RKO (cell line): ENCODE results near the gene PTGES2.

Experiments used
- DNase-seq: peaks from one replicate; pipeline ENCODE4 v3.0.0-alpha.2; 2016; ENCODE audit warnings: low spot score

Gene PTGES2

DNA sequence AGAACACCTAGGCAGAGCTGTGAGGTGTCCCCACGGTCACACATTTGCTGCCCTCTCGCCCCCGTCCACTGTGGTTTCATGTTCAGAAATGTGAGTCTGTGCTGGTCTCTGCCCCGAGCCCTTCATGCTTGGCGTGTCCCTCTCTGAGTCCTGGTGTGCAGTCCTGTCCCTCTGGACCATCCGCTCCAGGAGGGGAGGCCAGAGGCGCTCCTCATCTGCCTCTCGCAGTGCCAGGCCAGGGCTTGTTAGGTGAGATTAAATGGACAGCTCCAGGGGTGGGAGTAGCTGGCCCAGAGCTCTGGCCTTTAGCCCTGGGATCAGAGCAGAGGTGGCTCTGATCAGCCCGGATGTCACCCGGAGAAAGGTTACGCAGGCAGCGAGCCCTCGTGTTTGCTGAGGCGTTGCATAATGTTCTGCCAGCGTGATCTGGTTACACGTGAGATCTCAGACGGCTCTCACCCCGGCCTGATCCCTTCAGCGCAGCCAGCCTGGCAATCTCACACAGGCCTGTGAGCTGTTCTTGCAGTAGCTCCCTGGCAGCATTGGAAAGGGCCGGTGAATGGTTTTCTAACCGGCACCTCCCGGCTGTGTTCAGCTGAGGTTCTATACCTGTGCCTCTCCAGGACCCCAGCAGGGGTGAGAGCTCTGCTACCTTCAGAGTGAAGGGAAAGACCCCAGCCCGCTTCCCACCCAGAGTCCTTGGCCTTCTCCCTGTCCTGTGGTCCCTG, 24.5 kb downstream of the PTGES2 start:
- DNase-seq, result no peak

DNA sequence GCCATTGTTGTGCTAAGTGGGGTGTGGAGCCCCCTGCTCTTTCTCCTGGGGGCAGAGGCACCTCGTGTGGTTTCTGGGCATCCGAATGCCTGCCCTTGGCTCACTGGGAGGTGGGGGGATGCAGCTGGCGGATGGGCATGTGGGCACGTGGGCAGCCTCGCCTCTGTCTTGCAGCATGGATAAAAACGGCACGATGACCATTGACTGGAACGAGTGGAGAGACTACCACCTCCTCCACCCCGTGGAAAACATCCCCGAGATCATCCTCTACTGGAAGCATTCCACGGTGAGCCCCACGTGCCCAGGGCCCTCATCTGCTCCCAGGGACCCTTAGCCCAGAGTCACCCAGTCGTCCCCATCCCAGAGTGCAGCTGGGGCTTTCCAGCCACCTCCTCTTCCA, 25.3 kb downstream of the PTGES2 start:
- no peak for DNase-seq

DNA sequence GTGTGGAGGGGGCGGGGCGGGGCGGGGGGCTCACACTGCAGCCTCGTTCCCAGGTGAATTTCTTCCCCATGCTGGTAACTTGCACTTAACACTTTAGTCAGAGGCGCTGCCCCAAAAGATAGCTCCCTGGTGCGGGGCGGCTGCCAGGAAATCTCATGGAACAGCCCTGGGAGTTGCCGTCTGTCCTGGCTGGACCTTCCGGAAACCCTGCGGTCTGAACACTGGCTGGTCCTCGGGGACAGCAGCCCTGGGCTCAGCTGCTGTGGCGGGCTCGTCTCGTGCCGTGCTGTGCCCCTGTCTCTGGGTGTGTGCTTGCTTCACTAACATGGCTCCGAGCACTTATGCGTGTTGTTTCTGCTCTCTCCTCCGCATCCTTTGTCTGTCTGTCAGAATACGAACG, 25.8 kb downstream of the PTGES2 start:
- no peak for DNase-seq

DNA sequence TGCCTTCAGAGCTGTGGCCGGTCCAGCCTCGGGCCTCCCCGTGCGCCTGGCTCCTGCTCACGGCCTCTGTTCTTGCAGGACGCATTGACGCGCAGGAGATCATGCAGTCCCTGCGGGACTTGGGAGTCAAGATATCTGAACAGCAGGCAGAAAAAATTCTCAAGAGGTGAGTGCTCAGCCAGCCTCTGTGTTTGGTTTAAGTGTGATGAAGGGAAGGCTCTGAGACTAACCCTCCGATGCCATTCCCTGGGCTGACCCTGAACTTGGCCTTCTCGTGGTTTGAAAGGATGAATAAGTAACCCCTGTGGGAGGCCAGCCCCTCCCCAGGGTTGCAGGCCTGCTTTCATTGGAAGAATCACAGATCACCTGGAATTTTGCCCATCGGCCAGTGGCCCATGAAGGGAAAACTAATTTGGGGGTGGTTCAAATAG, 26.3 kb downstream of the PTGES2 start:
- no peak for DNase-seq

- no peak for DNase-seq
Measured at GRCh38 chr9:128100581-128100980, 26.9 kb downstream of the PTGES2 start.

GRCh38 chr9:128099932-128100491, 27.5 kb downstream of the PTGES2 start:
- peak; percentile 59 for DNase-seq

- peak; percentile 71 for DNase-seq
Measured at GRCh38 chr9:128099231-128099931, 28.1 kb downstream of the PTGES2 start.

GRCh38 chr9:128098297-128099230, 29.0 kb downstream of the PTGES2 start:
- peak; percentile 100 for DNase-seq

DNA sequence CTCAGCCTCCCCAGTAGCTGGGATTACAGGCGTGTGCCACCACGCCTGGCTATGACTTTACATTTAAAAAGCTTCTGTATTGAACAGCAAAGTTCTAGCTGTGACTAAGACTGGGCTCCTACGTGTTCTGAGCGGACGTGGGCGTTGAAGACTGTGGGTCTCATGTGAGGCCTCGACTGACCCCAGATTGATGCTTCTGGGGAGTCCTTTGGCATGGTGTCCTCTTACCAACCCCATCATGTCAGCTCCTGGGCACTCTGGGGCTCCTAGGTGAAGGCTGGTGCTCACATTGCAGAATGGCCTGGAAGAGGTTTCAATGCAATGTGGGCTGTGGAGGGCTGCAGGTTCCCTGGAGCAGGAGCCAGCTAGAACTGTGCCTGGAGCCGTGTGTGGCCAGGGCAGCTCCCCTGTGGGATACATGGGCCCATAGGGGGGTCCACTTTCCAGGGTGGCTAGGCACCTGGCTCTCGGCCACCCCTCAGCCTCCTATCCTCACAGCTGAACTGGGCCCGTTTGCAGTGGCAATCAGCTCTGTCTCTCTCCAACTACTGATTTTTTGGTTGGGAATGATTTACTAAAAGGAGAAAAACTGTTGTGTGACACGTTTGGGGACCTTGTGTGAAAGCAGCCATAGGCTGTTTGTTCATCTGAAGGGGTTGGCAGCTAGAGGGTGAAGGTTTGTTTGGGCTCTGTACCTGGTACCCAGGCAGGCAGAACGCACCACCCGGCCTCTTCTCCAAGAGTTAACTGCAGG, 29.8 kb downstream of the PTGES2 start:
- DNase-seq, result no peak

- no peak for DNase-seq
Measured at GRCh38 chr9:128096616-128097536, 30.7 kb downstream of the PTGES2 start.

- DNase-seq, result no peak
Measured at GRCh38 chr9:128094950-128095544, 32.5 kb downstream of the PTGES2 start.

GRCh38 chr9:128094166-128094949, 33.2 kb downstream of the PTGES2 start:
- DNase-seq, result peak; percentile 100

GRCh38 chr9:128093011-128093410, 34.5 kb downstream of the PTGES2 start:
- DNase-seq, result no peak

DNA sequence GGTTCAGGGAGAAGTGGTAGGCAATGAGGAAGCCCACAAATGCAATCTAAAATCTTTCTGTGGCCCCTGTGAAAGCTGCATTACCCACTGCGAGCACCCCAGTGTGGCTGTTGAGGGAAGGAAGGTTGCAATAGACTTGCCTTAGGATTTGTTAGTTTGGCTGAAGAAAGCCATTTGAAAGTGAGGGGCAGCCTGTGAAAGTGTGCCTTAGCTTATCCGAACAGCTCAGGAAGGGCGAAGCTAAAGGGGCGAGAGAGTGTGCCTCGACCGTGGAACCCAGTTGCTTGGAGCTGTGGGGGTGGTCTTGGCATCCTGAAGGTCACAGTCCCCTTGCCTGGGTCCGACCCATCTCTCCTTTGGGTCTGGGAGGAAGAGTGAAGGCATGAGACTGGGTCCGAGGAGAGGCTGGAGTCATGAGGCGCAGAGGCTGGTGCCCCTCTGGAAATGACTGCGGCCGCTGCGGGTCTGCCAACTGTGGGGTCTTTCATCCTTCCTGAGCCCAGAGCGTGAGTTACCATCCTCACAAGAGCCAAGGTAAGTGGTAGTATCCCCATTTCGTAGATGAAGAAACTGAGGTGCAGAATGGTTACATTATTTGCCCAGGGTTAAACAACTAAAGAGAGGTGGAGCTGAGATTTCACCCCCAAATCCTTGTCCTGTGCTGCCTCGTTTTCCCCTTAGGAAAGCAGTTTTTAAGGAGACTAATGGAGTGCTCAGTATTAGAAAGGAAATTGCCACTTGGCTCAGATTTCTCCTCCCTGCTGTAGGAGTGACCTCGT, 35.1 kb downstream of the PTGES2 start:
- no peak for DNase-seq

DNA sequence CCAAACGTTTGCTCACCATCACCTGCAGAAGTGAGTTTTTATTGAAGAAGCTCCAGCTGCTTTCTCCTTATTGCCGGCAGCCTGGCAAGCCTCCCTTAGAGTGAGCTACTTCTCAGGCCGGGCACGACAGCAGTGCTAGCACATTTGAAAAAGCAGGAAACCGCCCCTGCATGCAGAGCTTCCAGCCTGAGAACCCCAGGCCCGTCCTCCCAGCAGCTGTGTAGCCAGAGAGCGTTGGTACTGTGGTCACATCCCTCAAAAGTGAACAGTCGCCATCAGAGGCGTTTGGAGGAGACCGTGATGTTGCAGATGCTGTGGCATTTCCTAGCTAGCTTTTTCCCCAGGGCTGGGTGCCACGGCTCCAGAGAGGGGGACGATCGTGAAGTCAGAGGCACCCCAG, 36.0 kb downstream of the PTGES2 start:
- DNase-seq, result no peak

DNA sequence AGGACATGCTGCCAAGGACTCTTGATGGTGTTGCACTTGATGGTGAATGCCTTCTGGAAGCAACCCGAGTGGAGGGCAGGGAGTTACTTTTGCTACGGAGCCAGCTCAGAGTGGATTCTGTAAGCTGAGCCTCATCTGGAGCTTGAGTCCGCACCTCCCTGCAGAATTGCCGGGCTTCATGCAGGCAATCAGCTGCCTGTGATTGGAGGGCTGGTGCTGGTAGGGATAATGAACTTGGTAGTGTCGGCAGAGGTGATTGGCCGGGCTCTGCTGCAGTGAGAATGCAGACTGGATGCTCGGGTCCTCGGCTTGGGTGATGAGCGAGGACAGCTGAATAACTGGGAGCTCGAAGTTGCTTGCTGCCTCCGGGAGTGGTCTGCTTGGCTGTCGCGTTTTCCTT, 36.4 kb downstream of the PTGES2 start:
- DNase-seq, result no peak

DNA sequence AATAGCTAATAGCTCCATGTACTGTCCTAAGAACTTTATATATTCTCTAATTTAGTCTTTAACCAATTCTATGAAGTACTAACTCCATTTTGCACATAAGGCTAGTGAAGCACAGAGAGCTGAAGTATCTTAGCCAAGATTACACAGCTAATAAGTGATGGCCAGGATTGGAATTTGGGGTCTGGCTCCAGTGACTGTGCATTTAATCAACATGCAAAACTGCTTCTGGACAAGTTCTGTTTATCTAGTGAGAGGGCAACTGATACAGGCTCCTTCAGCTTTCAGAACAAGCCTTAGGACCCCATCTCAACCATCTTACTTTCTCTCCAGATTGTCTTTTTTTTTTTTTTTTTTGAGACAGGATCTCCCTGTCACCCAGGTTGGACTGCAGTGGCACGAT, 38.2 kb downstream of the PTGES2 start:
- DNase-seq, result no peak

- no peak for DNase-seq
Measured at GRCh38 chr9:128088253-128088945, 39.1 kb downstream of the PTGES2 start.
